Measurements from ENCODE around the gene ESRRA. TPM values are rescaled to one million over a fixed set of nuclear protein-coding genes. Genes with fewer than 3 reads are reported as not detected.
A peak's percentile ranks its signal among the peaks of the same experiment; 100 is the strongest.

The ESRRA gene
- total and polyA plus RNA-seq, 10 of the 15 experiments (the other 5 are each of a cell fraction or from before 2014, with no cell fraction given) = 0.32 to 48.9 (median 12.6) TPM

DNA sequence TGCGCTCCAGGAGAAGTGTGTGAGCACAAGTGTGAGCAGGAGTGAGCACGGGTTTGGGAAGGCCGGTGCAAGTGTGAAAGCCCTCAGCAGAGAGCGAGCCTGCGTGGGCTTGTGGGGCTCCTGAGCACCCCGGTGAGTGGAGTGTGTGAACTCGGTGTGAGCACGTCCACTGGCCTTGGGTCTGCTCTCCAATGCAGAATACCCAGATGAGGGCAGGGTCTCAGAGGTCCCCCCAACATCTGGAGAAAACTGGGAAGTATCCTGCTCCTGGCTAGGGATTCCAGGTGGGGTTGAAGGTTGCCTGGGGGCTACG is 1.2 kb downstream of the ESRRA start:
- intact Hi-C loops (cut with micrococcal nuclease; ENCODE audit: unreplicated experiment) = loop anchor here (1.0 kb wide), 3 partner anchors 11 to 36 kb away; partner anchors contain the start of gene TRMT112
- Histone ChIP-seq H3K79me2 (ENCODE audit: control insufficient read depth, insufficient read depth, low read length) (peaks cover 26% of the 10 kb centered on the region), H2AFZ (ENCODE audit: control insufficient read depth, low read depth, low read length) (peak overlapping the region; percentile 58), H3K27ac (ENCODE audit: control insufficient read depth, insufficient read depth) (peak overlapping the region; percentile 79), H3K4me2 (ENCODE audit: control insufficient read depth, insufficient read depth) (peak overlapping the region; percentile 99), H3K4me3 (peak overlapping the region; percentile 78), H3K9ac (ENCODE audit: control insufficient read depth, insufficient read depth, low read length) (peak overlapping the region; percentile 80), H4K20me1 (ENCODE audit: control insufficient read depth, insufficient read depth) (no peaks in the 10 kb centered on the region), H3K4me1 (ENCODE audit: control insufficient read depth, insufficient read depth, low read length) (peaks cover 17% of the 10 kb centered on the region), H3K27me3 (replicated peaks in 1 of 2; ENCODE audit: control insufficient read depth in 2 of 2, insufficient read depth in 2 of 2, low read length in 1 of 2) (no peaks in the 10 kb centered on the region), H3K9me3 (replicated peaks; ENCODE audit: control insufficient read depth, insufficient read depth, low read length) (no peaks in the 10 kb centered on the region), H3K36me3 (ENCODE audit: control insufficient read depth in 2 of 2, insufficient read depth in 2 of 2, low read length in 1 of 2) (peaks cover 0 to 3% of the 10 kb centered on the region in 2 experiments; a peak in 2 of 4 replicates)
- ChIA-PET RAD21 (ENCODE audit: unreplicated experiment) (interaction anchor here (4.9 kb wide), 1 partner anchor 11 kb away, joined by 30 read pairs; the partner anchor contains the start of genes PRDX5 and TRMT112), SMC1A (ENCODE audit: uncharacterized antibody, unreplicated experiment) (interaction anchor here (2.6 kb wide), 1 partner anchor 25 kb away, joined by 7 read pairs; no protein-coding TSS in a partner anchor), POLR2A (interaction anchor here (1.9 kb wide), 1 partner anchor 11 kb away, joined by 4 read pairs; the partner anchor contains the start of genes PRDX5 and TRMT112), CTCF (interaction anchor here (0.7 to 2.2 kb wide), 4 partner anchors 11 to 50 kb away, joined by 3 to 13 read pairs (median 6); partner anchors contain the start of genes PRDX5 and TRMT112)
- WGBS (ENCODE audit: insufficient coverage, insufficient replicate concordance, low lambda C conversion rate, missing lambda C conversion rate) = 1% methylated on average over 9 of the region's 9 CpGs
- DNase-seq (ENCODE audit: low read depth, low spot score) (no peak), ATAC-seq (no peak), FAIRE-seq (no peak)
- in situ Hi-C loops (cut with MboI) = no loop called here
- TF ChIP-seq ZZZ3 (IDR thresholded peaks at IDR 0.05; ENCODE audit: control insufficient read depth, insufficient read length, low read depth) (no peak), CREM (IDR thresholded peaks at IDR 0.05; ENCODE audit: low read depth) (no peak), NFXL1 (IDR thresholded peaks at IDR 0.05; ENCODE audit: borderline replicate concordance) (no peak), BACH1 (IDR thresholded peaks at IDR 0.05; ENCODE audit: borderline replicate concordance) (0 out of 2 replicates have a peak, but pooled peaks have one; percentile 43), POLR2AphosphoS5 (IDR thresholded peaks at IDR 0.05; ENCODE audit: low read length) (0 out of 2 replicates have a peak, but pooled peaks have one; percentile 14), RELB (IDR thresholded peaks at IDR 0.05; ENCODE audit: low read depth) (0 out of 2 replicates have a peak, but pooled peaks have one; percentile 8), ZBED1 (IDR thresholded peaks at IDR 0.05; ENCODE audit: borderline replicate concordance) (no peak), RB1 (IDR thresholded peaks at IDR 0.05; ENCODE audit: borderline replicate concordance) (no peak), LARP7 (IDR thresholded peaks at IDR 0.05) (no peak), IKZF1 (conservative IDR thresholded peaks at IDR 0.05) (no peak), POLR2A (IDR thresholded peaks at IDR 0.05; ENCODE audit: low read depth, low read length) (peak; percentile 17; the same call in 1 of the 2 replicates), BCL11A (IDR thresholded peaks at IDR 0.05; ENCODE audit: low read depth, low read length) (no peak), ZNF217 (IDR thresholded peaks at IDR 0.05) (no peak), SREBF1 (IDR thresholded peaks at IDR 0.05; ENCODE audit: low read length) (no peak)
- TF ChIP-seq, protein P1, sequence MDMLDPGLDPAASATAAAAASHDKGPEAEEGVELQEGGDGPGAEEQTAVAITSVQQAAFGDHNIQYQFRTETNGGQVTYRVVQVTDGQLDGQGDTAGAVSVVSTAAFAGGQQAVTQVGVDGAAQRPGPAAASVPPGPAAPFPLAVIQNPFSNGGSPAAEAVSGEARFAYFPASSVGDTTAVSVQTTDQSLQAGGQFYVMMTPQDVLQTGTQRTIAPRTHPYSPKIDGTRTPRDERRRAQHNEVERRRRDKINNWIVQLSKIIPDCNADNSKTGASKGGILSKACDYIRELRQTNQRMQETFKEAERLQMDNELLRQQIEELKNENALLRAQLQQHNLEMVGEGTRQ (IDR thresholded peaks at IDR 0.05; ENCODE audit: borderline replicate concordance, low read depth, low read length) = no peak
- BruUV-seq (replicated peaks) = no TSS peak
